Right lobe of liver (tissue), 6 donors: ENCODE results near the gene INPP4B. TPM values are rescaled to one million over a fixed set of nuclear protein-coding genes. Genes with fewer than 3 reads are reported as not detected.

Experiments used
- ATAC-seq, 4 donors: fragments of 200-7000 bp; cut with Tn5 transposase; one replicate each; pipeline ENCODE4 v1.9.1; 2020; ENCODE audit warnings: mild to moderate bottlenecking in 4 of 4, moderate library complexity in 4 of 4
- DNase-seq, 3 donors: peaks; one replicate each; pipeline ENCODE4 v3.0.0-alpha.2; 2020
- H3K27ac ChIP-seq, 3 donors: fragments of 200-600 bp; one replicate each; pipeline ENCODE4 v1.8.0; 2022
- H3K27me3 ChIP-seq, 2 donors: fragments of 200-600 bp; one replicate each; pipeline ENCODE4 v1.8.0; 2022
- H3K36me3 ChIP-seq, 4 donors: fragments of 200-600 bp; sonication (generic) in 1 of 4; one replicate each; pipeline versions ENCODE4 v1.5.1 to v1.8.0; 2017 to 2022; ENCODE audit warnings: control low read depth in 1 of 4
- H3K4me1 ChIP-seq, 4 donors: fragments of 200-600 bp; sonication (generic) in 1 of 4; one replicate each; pipeline versions ENCODE4 v1.5.1 to v1.8.0; 2017 to 2022; ENCODE audit warnings: control low read depth in 1 of 4
- H3K4me3 ChIP-seq, 3 donors: fragments of 200-600 bp; one replicate each; pipeline ENCODE4 v1.8.0; 2022
- H3K9me3 ChIP-seq, 4 donors: fragments of 200-600 bp; sonication (generic) in 1 of 4; one replicate each; pipeline versions ENCODE4 v1.5.1 to v1.8.0; 2017 to 2022; ENCODE audit warnings: control low read depth in 1 of 4
- CTCF ChIP-seq, 4 donors: fragments of 200-600 bp in 3 of 4; fragments of 450-650 bp in 1 of 4; IDR thresholded peaks; one replicate each; pipeline versions ENCODE4 v1.5.1 to v1.8.0; 2016 to 2022; ENCODE audit warnings: antibody characterized with exemption in 4 of 4, mild to moderate bottlenecking in 2 of 4
- POLR2A ChIP-seq: fragments of 450-650 bp; IDR thresholded peaks from one replicate; pipeline ENCODE4 v1.6.1; 2017; ENCODE audit warnings: antibody characterized with exemption, mild to moderate bottlenecking
- WGBS: methylation state at CpG from one replicate; pipeline ENCODE4 v1.1.6; 2018; ENCODE audit warnings: low coverage, low lambda C conversion rate; ENCODE audit not compliant: insufficient coverage; ENCODE audit errors: missing lambda C conversion rate; 5-methylcytosine and 5-hydroxymethylcytosine counted together
- intact Hi-C, 2 donors: fragments of 100-400 bp; cut with DNase I; formaldehyde crosslinking; loops; one replicate each; pipeline versions ENCODE4 v1.11.2 to v1.14.1; 2022
- total RNA-seq, 6 experiments: library from RNA; depleted of rRNA in 2 of 6; stranded (reverse); fragments of >200 nt in 2 of 6; fragmentation: NEBNext Ultra II Directional in 3 of 6; extraction: Animal tissue kit (Norgen Biotek cat#: 25700) in 3 of 6; gene quantifications; one replicate each; pipeline versions ENCODE4 v1.1.0 to v1.2.4, GENCODE V29; 2016 to 2023
- donor health status: DM: no; HTN: yes; CAD: no.
- donor health status: DM: no; HTN: no; CAD: no.
- donor health status: DM: no; HTN: no; CAD: no.
- donor health status: DM: no; HTN: yes; CAD: no.
- donor health status: DM: no; HTN: yes; CAD: no.

The INPP4B gene
- total RNA-seq, 6 experiments from 2014 or later = 0.73 to 5.0 (median 1.6) TPM

GRCh38 chr4:142378179-142378578, 467.9 kb downstream of the INPP4B start:
- no peak for ATAC-seq
- intact Hi-C loops = no loop called here
- Histone ChIP-seq H3K4me1 (no peaks in the 10 kb centered on the region), H3K27ac (no peak overlapping the region), H3K4me3 (no peak overlapping the region), H3K9me3 (no peaks in the 10 kb centered on the region), H3K36me3 (no peaks in the 10 kb centered on the region), H3K27me3 (no peaks in the 10 kb centered on the region)
- DNase-seq = no peak
- 29% methylated on average over 2 of the region's 2 CpGs for WGBS
- TF ChIP-seq CTCF (IDR thresholded peaks at IDR 0.05) (no peak), POLR2A (no peak)

GRCh38 chr4:142377342-142378091, 468.6 kb downstream of the INPP4B start:
- H3K4me3 ChIP-seq = no peak overlapping the region
- no peak for DNase-seq
- no peaks in the 10 kb centered on the region for H3K27me3 ChIP-seq
- H3K27ac ChIP-seq = no peak overlapping the region
- no peak for TF ChIP-seq CTCF (IDR thresholded peaks at IDR 0.05)
- no peak for TF ChIP-seq POLR2A
- H3K36me3 ChIP-seq = no peaks in the 10 kb centered on the region
- intact Hi-C loops = no loop called here
- no peak for ATAC-seq
- WGBS = 45% methylated on average over 3 of the region's 3 CpGs
- no peaks in the 10 kb centered on the region for H3K9me3 ChIP-seq
- no peaks in the 10 kb centered on the region for H3K4me1 ChIP-seq

GRCh38 chr4:142376204-142376603, 469.9 kb downstream of the INPP4B start:
- intact Hi-C loops = no loop called here
- WGBS = 100% methylated on average over 1 of the region's 1 CpG
- TF ChIP-seq CTCF (IDR thresholded peaks at IDR 0.05) (no peak), POLR2A (no peak)
- ATAC-seq (no peak), DNase-seq (no peak)
- Histone ChIP-seq H3K9me3 (no peaks in the 10 kb centered on the region), H3K4me3 (no peak overlapping the region), H3K4me1 (no peaks in the 10 kb centered on the region), H3K27me3 (no peaks in the 10 kb centered on the region), H3K27ac (no peak overlapping the region), H3K36me3 (no peaks in the 10 kb centered on the region)

GRCh38 chr4:142373610-142374009, 472.5 kb downstream of the INPP4B start:
- no peaks in the 10 kb centered on the region for H3K9me3 ChIP-seq
- no peak for DNase-seq
- H3K27me3 ChIP-seq = no peaks in the 10 kb centered on the region
- H3K36me3 ChIP-seq = no peaks in the 10 kb centered on the region
- intact Hi-C loops = no loop called here
- no peak for ATAC-seq
- WGBS = 58% methylated on average over 2 of the region's 2 CpGs
- TF ChIP-seq POLR2A (no peak), CTCF (IDR thresholded peaks at IDR 0.05) (no peak)
- no peaks in the 10 kb centered on the region for H3K4me1 ChIP-seq
- H3K4me3 ChIP-seq = no peak overlapping the region
- H3K27ac ChIP-seq = no peak overlapping the region
